K562 (cell line): ENCODE data around the gene NXF1. TPM values are rescaled to one million over a fixed set of nuclear protein-coding genes. Genes with fewer than 3 reads are reported as not detected.

ENCODE experiments used
- CHCHD3 ChIP-seq: fragments of 250-450 bp; sonication (Bioruptor Pico); IDR thresholded peaks from 2 replicates; pipeline ENCODE4 v2.1.2; 2022; ENCODE audit warnings: mild to moderate bottlenecking
- HMGN3 ChIP-seq: IDR thresholded peaks from 2 replicates; pipeline ENCODE4 v1.6.1; 2011; ENCODE audit warnings: borderline replicate concordance, low read depth, mild to moderate bottlenecking, mixed read lengths, low read length; ENCODE audit not compliant: insufficient read length; ENCODE audit errors: extremely low read depth
- MIER1 ChIP-seq: fragments of 450-650 bp; IDR thresholded peaks from 2 replicates; pipeline ENCODE4 v1.6.1; 2016; ENCODE audit warnings: antibody characterized with exemption, mild to moderate bottlenecking, low read depth
- SIN3B ChIP-seq: fragments of 450-650 bp; IDR thresholded peaks from 2 replicates; pipeline ENCODE4 v1.6.1; 2017; ENCODE audit warnings: low read depth, mild to moderate bottlenecking, moderate library complexity
- polyA plus RNA-seq, 8 experiments: library from polyadenylated mRNA; depleted of rRNA in 4 of 8; stranded (reverse) in 5 of 8; unstranded in 3 of 8; fragments of >200 nt; fragmentation: Nextera tagmentation in 2 of 8; fragmentation: Illumina TruSeq in 1 of 8; extraction: Ambion mirVana in 2 of 8; extraction: Trizol in 1 of 8; gene quantifications; 2 replicates each; pipeline versions ENCODE4 v1.2.1 to v1.2.3, GENCODE V29; 2011 to 2014; ENCODE audit warnings: inconsistent platforms in 1 of 8, missing spikeins in 1 of 8
- total RNA-seq, 7 experiments: library from RNA; depleted of rRNA in 6 of 7; stranded (reverse); fragments of >200 nt in 6 of 7; fragmentation: Illumina TruSeq in 2 of 7; extraction: Trizol in 2 of 7; gene quantifications; 2 replicates each; pipeline versions ENCODE4 v1.2.1 to v1.2.3, GENCODE V29; 2011 to 2021; ENCODE audit warnings: low replicate concordance in 1 of 7
- TF ChIP-seq, protein P1 (sequence below): fragments of 450-650 bp; IDR thresholded peaks from 2 replicates; pipeline ENCODE4 v1.6.1; 2018; ENCODE audit not compliant: partially characterized antibody
- TF ChIP-seq, protein P2 (sequence below), 2 experiments: IDR thresholded peaks; 2 replicates each; pipeline ENCODE4 v1.6.1; 2011; ENCODE audit warnings: borderline replicate concordance in 1 of 2, control low read depth in 1 of 2, low read depth in 1 of 2, low read length in 1 of 2, mild to moderate bottlenecking in 1 of 2, mixed read lengths in 1 of 2, moderate library complexity in 1 of 2; ENCODE audit not compliant: insufficient read depth in 1 of 2, insufficient read length in 1 of 2, poor library complexity in 1 of 2, severe bottlenecking in 1 of 2; ENCODE audit errors: extremely low read depth in 1 of 2
- TF ChIP-seq, protein P3 (sequence below): fragments of 450-650 bp; IDR thresholded peaks from 2 replicates; pipeline ENCODE4 v1.6.1; 2016; ENCODE audit warnings: low read depth
- TF ChIP-seq, protein P4 (sequence below): conservative IDR thresholded peaks from 2 replicates; pipeline ENCODE4 v1.6.1; 2011; ENCODE audit warnings: low read depth, mild to moderate bottlenecking, low read length; ENCODE audit not compliant: control insufficient read depth
- TF ChIP-seq, protein P5 (sequence below): sonication (generic); IDR thresholded peaks from 2 replicates; pipeline ENCODE4 v1.6.1; 2016

NXF1 gene
- total and polyA plus RNA-seq, 9 of the 15 experiments (the other 6 are each of a cell fraction or from before 2014, with no cell fraction given), result 18.1 to 98.3 (median 35.8) TPM

DNA sequence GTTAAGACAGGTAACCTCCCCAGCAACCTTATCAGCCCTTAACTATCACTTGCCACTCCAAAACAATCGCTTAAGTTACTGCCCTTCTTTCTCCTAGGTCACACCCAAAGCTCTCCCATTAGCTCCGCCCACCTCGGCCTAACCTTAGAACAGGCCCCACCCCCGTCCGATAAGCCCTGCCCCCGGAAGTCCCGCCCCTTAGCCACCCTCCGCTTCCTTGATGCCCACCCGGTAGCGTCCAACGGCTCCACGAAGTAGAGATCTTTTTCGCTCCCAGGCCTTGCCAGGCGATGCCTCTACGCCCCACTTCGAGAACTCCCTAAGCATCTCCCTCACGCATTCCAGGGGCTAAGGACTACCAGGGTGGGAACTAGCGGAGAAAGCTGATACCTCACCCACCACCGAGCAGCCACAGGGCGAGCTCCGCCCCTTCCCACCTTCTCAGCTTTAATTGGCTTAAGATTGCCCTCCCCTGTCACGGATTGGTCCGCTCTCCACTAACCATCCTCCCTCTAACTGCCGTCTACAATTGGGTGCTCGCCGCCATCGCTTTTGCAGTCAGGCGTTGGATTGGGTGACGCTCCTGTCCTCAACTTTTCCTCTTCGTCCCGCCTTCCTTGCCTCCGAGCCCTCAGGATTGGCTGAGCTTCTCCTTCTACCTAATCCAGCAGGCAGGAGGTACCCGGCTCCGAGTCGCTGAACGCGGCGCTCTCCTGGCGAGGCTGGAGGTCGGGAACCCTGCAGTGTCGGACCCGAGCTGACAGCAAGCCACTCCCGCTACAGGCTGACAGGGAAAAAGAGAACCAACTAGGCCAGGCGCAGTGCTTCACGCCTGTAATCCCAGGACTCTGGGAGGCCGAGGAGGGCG, 51.3 kb downstream of the NXF1 start, which contains the start of gene ZBTB3 (continued):
- TF ChIP-seq, protein P1, sequence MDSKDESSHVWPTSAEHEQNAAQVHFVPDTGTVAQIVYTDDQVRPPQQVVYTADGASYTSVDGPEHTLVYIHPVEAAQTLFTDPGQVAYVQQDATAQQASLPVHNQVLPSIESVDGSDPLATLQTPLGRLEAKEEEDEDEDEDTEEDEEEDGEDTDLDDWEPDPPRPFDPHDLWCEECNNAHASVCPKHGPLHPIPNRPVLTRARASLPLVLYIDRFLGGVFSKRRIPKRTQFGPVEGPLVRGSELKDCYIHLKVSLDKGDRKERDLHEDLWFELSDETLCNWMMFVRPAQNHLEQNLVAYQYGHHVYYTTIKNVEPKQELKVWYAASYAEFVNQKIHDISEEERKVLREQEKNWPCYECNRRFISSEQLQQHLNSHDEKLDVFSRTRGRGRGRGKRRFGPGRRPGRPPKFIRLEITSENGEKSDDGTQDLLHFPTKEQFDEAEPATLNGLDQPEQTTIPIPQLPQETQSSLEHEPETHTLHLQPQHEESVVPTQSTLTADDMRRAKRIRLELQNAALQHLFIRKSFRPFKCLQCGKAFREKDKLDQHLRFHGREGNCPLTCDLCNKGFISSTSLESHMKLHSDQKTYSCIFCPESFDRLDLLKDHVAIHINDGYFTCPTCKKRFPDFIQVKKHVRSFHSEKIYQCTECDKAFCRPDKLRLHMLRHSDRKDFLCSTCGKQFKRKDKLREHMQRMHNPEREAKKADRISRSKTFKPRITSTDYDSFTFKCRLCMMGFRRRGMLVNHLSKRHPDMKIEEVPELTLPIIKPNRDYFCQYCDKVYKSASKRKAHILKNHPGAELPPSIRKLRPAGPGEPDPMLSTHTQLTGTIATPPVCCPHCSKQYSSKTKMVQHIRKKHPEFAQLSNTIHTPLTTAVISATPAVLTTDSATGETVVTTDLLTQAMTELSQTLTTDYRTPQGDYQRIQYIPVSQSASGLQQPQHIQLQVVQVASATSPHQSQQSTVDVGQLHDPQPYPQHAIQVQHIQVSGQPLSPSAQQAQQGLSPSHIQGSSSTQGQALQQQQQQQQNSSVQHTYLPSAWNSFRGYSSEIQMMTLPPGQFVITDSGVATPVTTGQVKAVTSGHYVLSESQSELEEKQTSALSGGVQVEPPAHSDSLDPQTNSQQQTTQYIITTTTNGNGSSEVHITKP, result peak; percentile 55
- TF ChIP-seq SIN3B, result peak; percentile 77; the same call in 1 of the 2 replicates
- TF ChIP-seq HMGN3, result no peak
- TF ChIP-seq, protein P2, sequence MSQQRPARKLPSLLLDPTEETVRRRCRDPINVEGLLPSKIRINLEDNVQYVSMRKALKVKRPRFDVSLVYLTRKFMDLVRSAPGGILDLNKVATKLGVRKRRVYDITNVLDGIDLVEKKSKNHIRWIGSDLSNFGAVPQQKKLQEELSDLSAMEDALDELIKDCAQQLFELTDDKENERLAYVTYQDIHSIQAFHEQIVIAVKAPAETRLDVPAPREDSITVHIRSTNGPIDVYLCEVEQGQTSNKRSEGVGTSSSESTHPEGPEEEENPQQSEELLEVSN (IDR thresholded peaks at IDR 0.05; ENCODE audit: borderline replicate concordance in 1 of 2, extremely low read depth in 1 of 2, insufficient read depth in 1 of 2, insufficient read length in 1 of 2, low read depth in 1 of 2, low read length in 1 of 2, poor library complexity in 1 of 2, severe bottlenecking in 1 of 2), result peak; percentile 44 to 77
- TF ChIP-seq MIER1, result no peak
- TF ChIP-seq CHCHD3 (CRISPR knock-in tag), result no peak
- TF ChIP-seq, protein P3, sequence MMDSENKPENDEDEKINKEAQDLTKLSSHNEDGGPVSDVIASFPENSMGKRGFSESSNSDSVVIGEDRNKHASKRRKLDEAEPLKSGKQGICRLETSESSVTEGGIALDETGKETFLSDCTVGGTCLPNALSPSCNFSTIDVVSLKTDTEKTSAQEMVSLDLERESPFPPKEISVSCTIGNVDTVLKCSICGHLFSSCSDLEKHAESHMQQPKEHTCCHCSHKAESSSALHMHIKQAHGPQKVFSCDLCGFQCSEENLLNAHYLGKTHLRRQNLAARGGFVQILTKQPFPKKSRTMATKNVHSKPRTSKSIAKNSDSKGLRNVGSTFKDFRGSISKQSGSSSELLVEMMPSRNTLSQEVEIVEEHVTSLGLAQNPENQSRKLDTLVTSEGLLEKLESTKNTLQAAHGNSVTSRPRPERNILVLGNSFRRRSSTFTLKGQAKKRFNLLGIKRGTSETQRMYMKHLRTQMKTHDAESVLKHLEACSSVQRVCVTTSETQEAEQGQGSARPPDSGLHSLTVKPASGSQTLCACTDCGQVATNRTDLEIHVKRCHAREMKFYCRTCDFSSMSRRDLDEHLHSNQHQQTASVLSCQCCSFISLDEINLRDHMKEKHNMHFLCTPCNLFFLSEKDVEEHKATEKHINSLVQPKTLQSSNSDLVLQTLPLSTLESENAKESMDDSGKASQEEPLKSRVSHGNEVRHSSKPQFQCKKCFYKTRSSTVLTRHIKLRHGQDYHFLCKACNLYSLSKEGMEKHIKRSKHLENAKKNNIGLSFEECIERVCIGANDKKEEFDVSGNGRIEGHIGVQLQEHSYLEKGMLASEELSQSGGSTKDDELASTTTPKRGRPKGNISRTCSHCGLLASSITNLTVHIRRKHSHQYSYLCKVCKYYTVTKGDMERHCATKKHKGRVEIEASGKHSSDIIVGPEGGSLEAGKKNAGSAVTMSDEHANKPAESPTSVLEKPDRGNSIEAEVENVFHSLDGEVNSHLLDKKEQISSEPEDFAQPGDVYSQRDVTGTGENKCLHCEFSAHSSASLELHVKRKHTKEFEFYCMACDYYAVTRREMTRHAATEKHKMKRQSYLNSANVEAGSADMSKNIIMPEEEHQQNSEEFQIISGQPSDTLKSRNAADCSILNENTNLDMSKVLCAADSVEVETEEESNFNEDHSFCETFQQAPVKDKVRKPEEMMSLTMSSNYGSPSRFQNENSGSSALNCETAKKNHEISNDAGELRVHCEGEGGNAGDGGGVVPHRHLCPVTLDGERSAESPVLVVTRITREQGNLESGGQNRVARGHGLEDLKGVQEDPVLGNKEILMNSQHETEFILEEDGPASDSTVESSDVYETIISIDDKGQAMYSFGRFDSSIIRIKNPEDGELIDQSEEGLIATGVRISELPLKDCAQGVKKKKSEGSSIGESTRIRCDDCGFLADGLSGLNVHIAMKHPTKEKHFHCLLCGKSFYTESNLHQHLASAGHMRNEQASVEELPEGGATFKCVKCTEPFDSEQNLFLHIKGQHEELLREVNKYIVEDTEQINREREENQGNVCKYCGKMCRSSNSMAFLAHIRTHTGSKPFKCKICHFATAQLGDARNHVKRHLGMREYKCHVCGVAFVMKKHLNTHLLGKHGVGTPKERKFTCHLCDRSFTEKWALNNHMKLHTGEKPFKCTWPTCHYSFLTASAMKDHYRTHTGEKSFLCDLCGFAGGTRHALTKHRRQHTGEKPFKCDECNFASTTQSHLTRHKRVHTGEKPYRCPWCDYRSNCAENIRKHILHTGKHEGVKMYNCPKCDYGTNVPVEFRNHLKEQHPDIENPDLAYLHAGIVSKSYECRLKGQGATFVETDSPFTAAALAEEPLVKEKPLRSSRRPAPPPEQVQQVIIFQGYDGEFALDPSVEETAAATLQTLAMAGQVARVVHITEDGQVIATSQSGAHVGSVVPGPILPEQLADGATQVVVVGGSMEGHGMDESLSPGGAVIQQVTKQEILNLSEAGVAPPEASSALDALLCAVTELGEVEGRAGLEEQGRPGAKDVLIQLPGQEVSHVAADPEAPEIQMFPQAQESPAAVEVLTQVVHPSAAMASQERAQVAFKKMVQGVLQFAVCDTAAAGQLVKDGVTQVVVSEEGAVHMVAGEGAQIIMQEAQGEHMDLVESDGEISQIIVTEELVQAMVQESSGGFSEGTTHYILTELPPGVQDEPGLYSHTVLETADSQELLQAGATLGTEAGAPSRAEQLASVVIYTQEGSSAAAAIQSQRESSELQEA, result no peak
- TF ChIP-seq, protein P4, sequence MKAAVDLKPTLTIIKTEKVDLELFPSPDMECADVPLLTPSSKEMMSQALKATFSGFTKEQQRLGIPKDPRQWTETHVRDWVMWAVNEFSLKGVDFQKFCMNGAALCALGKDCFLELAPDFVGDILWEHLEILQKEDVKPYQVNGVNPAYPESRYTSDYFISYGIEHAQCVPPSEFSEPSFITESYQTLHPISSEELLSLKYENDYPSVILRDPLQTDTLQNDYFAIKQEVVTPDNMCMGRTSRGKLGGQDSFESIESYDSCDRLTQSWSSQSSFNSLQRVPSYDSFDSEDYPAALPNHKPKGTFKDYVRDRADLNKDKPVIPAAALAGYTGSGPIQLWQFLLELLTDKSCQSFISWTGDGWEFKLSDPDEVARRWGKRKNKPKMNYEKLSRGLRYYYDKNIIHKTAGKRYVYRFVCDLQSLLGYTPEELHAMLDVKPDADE, result 0 out of 2 replicates have a peak, but pooled peaks have one; percentile 22
- TF ChIP-seq, protein P5, sequence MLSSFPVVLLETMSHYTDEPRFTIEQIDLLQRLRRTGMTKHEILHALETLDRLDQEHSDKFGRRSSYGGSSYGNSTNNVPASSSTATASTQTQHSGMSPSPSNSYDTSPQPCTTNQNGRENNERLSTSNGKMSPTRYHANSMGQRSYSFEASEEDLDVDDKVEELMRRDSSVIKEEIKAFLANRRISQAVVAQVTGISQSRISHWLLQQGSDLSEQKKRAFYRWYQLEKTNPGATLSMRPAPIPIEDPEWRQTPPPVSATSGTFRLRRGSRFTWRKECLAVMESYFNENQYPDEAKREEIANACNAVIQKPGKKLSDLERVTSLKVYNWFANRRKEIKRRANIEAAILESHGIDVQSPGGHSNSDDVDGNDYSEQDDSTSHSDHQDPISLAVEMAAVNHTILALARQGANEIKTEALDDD, result peak; percentile 80
